Activated CD4-positive, alpha-beta memory T cell treated with anti-CD3 and anti-CD28 coated beads, Interleukin-2, amount 10 ng/mL, durations not matched to agents 7 days and 5 days (primary cell): Measurements from ENCODE around the gene TGFBI. TPM values are rescaled to one million over a fixed set of nuclear protein-coding genes. Genes with fewer than 3 reads are reported as not detected.
A peak's percentile ranks its signal among the peaks of the same experiment; 100 is the strongest.
"Not testable (repeated sequence)": the region's sequence is repeated elsewhere in the genome, so short reads cannot be mapped to it uniquely, and the experiment has no call there.

ENCODE experiments used
- CTCF ChIA-PET: fragments of 350-600 bp; sonication (Branson Sonifier 250); formaldehyde crosslinking; loops from one replicate; lab custom pipeline; 2021; ENCODE audit warnings: antibody characterized with exemption, inconsistent platforms; lab: Charles Lee
- POLR2A ChIA-PET: fragments of 350-600 bp; sonication (Branson Sonifier 250); formaldehyde crosslinking; loops from one replicate; lab custom pipeline; 2021; ENCODE audit warnings: antibody characterized with exemption; lab: Charles Lee
- DNase-seq: peaks from one replicate; pipeline ENCODE4 v3.0.0-alpha.2; 2020
- H3K27ac Mint-ChIP-seq: one replicate; pipeline ENCODE4 v1.8.0; 2021; ENCODE audit warnings: mild to moderate bottlenecking, mixed read lengths
- H3K27me3 Mint-ChIP-seq: one replicate; pipeline ENCODE4 v1.8.0; 2021; ENCODE audit warnings: mixed read lengths
- H3K36me3 Mint-ChIP-seq: one replicate; pipeline ENCODE4 v1.8.0; 2021; ENCODE audit warnings: low read depth, mixed read lengths
- H3K4me1 Mint-ChIP-seq: one replicate; pipeline ENCODE4 v1.8.0; 2021; ENCODE audit warnings: mixed read lengths
- H3K4me3 Mint-ChIP-seq: one replicate; pipeline ENCODE4 v1.8.0; 2021; ENCODE audit warnings: mild to moderate bottlenecking, mixed read lengths
- H3K9me3 Mint-ChIP-seq: one replicate; pipeline ENCODE4 v1.8.0; 2021; ENCODE audit warnings: mixed read lengths
- total RNA-seq, 2 experiments: library from RNA; stranded (reverse); gene quantifications; one replicate each; pipeline ENCODE4 v1.2.3, GENCODE V29; 2021

TGFBI gene
- total RNA-seq, 2 experiments from 2014 or later = not detected

DNA sequence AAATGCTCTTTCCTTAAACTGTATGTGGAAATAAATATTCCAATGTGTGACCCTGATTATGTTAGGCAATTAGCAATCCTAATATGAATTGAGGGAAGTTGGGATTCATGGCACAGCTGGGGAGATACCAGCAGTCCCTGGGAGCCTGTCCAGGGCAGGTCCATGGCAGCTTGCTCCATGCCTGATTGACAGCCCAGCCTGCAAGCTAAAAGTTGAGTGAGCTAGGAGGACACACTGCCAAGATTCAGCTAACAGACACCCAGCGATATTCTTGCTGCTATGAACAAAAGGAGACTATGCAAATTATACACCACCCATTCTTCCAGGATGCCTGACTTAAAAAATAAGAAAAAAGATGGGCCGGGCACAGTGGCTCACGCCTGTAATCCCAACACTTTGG lies 6.2 kb downstream of the TGFBI start:
- no peak overlapping the region for H3K27ac Mint-ChIP-seq
- CTCF ChIA-PET = no interaction called here
- POLR2A ChIA-PET = no interaction called here
- peaks cover 24% of the 10 kb centered on the region for H3K4me1 Mint-ChIP-seq
- H3K36me3 Mint-ChIP-seq = peaks cover 2% of the 10 kb centered on the region
- H3K9me3 Mint-ChIP-seq = no peaks in the 10 kb centered on the region
- DNase-seq = no peak
- H3K27me3 Mint-ChIP-seq = no peaks in the 10 kb centered on the region
- no peak overlapping the region for H3K4me3 Mint-ChIP-seq

DNA sequence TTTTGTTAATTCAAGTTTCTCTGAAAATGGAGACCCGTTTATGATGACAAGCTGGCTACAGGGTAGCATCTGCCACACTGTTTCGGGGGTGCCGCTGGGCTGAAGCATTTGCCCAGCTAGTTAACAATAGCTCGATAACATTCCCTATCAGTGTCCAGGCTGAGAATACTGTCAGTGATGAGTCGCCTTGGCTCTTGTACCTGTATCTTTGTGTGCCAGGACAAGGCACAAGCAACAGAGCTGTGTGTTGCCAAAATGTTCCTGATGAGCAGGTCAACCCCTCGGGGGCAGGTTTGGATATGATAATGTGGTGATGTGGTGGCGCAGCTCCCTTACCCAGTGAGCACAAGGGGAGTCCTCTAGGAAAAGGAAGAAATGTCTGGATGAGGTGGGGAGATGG lies 7.0 kb downstream of the TGFBI start:
- POLR2A ChIA-PET = no interaction called here

DNA sequence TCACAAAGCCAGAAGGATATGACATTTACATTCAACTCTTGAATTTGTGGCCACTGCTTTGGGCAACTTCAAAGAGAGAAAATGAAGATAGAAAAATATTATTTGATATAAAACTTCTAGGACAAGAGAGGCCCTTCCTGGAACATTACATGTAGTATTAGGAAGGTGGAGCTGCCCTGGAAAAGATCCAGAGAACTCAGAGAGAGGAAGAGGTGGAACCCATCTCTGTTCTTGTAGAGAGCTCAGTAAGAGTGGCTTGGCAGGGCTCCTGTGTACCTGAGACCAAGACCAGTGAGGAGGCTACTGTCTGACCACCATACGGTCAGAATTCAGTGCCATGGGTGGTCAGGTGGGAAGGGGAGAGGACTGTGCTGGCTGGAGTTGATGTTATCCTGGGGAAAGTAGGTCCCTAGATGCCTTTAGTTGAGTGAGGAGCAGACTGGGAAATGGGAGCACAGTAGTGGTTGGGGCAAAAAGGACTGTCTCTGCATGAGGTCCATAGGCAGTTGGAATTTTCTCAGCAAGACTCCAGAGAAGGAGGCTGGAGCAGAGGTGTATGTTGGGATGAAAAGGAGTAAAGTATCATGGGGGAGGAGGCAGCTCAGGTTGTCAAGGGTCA lies 7.6 kb downstream of the TGFBI start:
- ChIA-PET CTCF (no interaction called here), POLR2A (interaction anchor here (1.4 kb wide), 1 partner anchor 85 kb away, joined by 3 read pairs; no protein-coding TSS in a partner anchor)
- no peaks in the 10 kb centered on the region for H3K27me3 Mint-ChIP-seq
- H3K36me3 Mint-ChIP-seq = peaks cover 2% of the 10 kb centered on the region
- peak overlapping the region; percentile 32 for H3K27ac Mint-ChIP-seq
- H3K4me3 Mint-ChIP-seq = no peak overlapping the region
- H3K4me1 Mint-ChIP-seq = peaks cover 23% of the 10 kb centered on the region
- no peaks in the 10 kb centered on the region for H3K9me3 Mint-ChIP-seq
- no peak for DNase-seq

More for the DNA sequence above, 7.0 kb downstream of the TGFBI start:
- Mint-ChIP-seq H3K27me3 (no peaks in the 10 kb centered on the region), H3K36me3 (peaks cover 2% of the 10 kb centered on the region), H3K4me3 (no peak overlapping the region), H3K27ac (no peak overlapping the region), H3K9me3 (no peaks in the 10 kb centered on the region), H3K4me1 (peaks cover 24% of the 10 kb centered on the region)
- no peak for DNase-seq
- CTCF ChIA-PET = no interaction called here

DNA sequence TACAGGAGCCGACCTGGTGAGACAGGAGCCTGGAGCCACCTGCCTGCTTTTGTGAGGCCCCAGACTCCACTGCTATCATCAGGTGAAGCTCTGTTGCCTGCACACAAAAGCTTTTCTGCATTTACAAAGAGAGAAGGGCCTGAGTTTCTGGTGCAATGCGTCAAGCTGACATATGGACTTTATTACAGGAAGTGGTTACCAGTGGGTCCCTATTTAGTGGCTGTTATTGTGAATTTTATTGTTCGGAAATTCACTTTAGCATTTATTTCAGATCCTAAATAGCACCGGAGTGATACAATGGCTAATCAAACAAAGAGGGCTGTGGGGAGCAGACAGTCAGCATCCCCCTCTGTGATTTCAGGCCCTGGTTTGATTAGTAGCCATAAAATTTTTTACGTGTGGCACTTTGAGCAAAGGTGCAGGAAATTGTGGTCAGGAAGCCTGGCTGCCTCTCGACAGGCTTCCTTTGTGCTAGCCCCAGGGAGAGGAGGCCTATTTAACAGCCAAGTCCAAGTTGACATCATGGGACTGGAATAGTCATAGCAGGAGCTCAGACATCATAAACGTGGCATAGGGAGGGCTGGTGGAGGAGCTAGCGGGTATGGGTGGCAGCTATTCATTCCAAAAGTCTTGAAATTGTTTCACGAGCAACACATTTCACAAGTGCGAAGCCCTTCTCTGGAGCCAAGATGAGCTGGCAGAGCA lies 8.4 kb downstream of the TGFBI start:
- CTCF ChIA-PET = interaction anchor here (0.5 kb wide), 1 partner anchor 168 kb away, joined by 3 read pairs; no protein-coding TSS in a partner anchor
- Mint-ChIP-seq H3K9me3 (no peaks in the 10 kb centered on the region), H3K4me1 (peaks cover 24% of the 10 kb centered on the region), H3K27me3 (no peaks in the 10 kb centered on the region), H3K4me3 (no peak overlapping the region), H3K27ac (peak overlapping the region; percentile 32), H3K36me3 (peaks cover 2% of the 10 kb centered on the region)
- DNase-seq = peak; percentile 44
- POLR2A ChIA-PET = interaction anchor here (0.6 to 1.4 kb wide), 2 partner anchors 45 to 86 kb away, joined by 3 read pairs; no protein-coding TSS in a partner anchor

DNA sequence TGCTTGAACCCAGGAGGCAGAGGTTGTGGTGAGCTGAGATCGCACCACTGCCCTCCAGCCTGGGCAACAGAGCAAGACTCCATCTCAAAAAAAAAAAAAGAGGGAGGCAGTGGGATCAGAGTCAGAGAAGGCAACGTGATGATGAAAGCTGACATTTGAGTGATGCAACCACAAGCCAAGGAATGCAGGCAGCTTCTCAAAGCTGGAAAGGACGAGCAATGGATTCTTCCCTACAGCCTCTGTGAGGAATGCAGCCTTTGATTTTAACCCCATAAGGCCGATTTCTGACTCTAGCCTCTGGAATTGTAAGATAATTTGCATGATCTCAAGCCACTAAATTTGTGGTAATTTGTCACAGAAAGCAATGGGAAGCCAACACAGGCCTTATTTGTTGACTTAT lies 9.8 kb downstream of the TGFBI start:
- Mint-ChIP-seq H3K27me3 (no peaks in the 10 kb centered on the region), H3K36me3 (peaks cover 2% of the 10 kb centered on the region), H3K4me3 (no peak overlapping the region), H3K9me3 (no peaks in the 10 kb centered on the region), H3K27ac (no peak overlapping the region), H3K4me1 (peaks cover 33% of the 10 kb centered on the region)
- ChIA-PET CTCF (no interaction called here), POLR2A (no interaction called here)
- DNase-seq = no peak

- peaks cover 2% of the 10 kb centered on the region for H3K36me3 Mint-ChIP-seq
- no peaks in the 10 kb centered on the region for H3K27me3 Mint-ChIP-seq
- CTCF ChIA-PET = no interaction called here
- peaks cover 33% of the 10 kb centered on the region for H3K4me1 Mint-ChIP-seq
- POLR2A ChIA-PET = no interaction called here
- no peak for DNase-seq
- no peaks in the 10 kb centered on the region for H3K9me3 Mint-ChIP-seq
- H3K27ac Mint-ChIP-seq = no peak overlapping the region
- H3K4me3 Mint-ChIP-seq = no peak overlapping the region
Observed at GRCh38 chr5:136039202-136039601, 10.4 kb downstream of the TGFBI start.

GRCh38 chr5:136040746-136041415 lies 12.1 kb downstream of the TGFBI start:
- CTCF ChIA-PET = interaction anchor here (1.1 kb wide), 1 partner anchor 23 kb away, joined by 4 read pairs; no protein-coding TSS in a partner anchor
- Mint-ChIP-seq H3K4me3 (no peak overlapping the region), H3K36me3 (peaks cover 2% of the 10 kb centered on the region), H3K4me1 (peaks cover 31% of the 10 kb centered on the region), H3K9me3 (no peaks in the 10 kb centered on the region), H3K27ac (no peak overlapping the region), H3K27me3 (no peaks in the 10 kb centered on the region)
- POLR2A ChIA-PET = no interaction called here
- no peak for DNase-seq

DNA sequence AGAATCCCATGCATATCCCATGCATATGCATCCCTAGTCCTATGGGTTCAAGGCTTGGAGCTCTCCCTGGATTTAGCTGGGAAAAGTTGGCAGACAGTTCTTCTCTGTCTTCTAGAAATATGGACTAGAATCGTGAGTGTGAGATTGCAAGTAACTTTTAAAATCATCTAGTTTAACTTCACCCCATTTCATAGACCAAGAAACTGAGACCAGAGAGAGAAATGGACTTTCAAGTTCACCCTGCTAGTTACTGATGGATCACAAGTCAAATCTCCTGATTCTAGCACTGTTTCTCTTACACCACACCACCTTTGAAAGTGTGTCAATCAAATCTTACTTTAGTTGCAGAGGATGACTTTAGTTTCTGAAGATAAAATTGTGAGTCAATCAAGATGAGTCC lies 13.4 kb downstream of the TGFBI start:
- Mint-ChIP-seq H3K4me3 (no peak overlapping the region), H3K27ac (no peak overlapping the region), H3K36me3 (peaks cover 2% of the 10 kb centered on the region), H3K9me3 (no peaks in the 10 kb centered on the region), H3K27me3 (no peaks in the 10 kb centered on the region), H3K4me1 (peaks cover 19% of the 10 kb centered on the region)
- POLR2A ChIA-PET = no interaction called here
- no peak for DNase-seq
- CTCF ChIA-PET = interaction anchor here (1.1 to 1.4 kb wide), 2 partner anchors 22 to 41 kb away, joined by 4 read pairs; no protein-coding TSS in a partner anchor

DNA sequence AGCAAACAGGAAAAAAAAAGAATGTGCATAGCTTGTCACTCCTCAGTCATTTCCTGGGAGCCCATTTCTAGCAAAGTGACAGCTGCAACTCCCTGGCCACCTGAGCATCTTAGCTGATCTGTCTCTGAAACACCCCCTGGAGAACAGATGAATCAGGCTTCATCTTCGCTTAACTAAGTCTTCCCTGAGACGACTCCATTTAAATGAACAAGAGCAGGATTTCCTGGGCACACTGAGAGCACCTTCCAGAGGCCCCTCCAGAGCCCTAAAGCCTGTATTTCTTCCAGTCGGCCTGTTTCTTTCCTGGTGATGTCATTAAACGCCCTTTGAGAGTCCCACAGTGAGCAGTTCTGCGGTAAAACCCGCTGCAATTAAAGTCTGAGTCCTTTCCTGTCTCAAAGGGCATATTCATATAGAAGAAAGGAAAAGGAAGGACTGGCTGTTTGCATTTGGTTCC lies 13.9 kb downstream of the TGFBI start:
- Mint-ChIP-seq H3K4me3 (no peak overlapping the region), H3K9me3 (no peaks in the 10 kb centered on the region), H3K4me1 (peaks cover 14% of the 10 kb centered on the region), H3K36me3 (peaks cover under 1% of the 10 kb centered on the region), H3K27ac (no peak overlapping the region), H3K27me3 (no peaks in the 10 kb centered on the region)
- POLR2A ChIA-PET = no interaction called here
- CTCF ChIA-PET = interaction anchor here (1.4 kb wide), 1 partner anchor 41 kb away, joined by 4 read pairs; no protein-coding TSS in a partner anchor
- no peak for DNase-seq

DNA sequence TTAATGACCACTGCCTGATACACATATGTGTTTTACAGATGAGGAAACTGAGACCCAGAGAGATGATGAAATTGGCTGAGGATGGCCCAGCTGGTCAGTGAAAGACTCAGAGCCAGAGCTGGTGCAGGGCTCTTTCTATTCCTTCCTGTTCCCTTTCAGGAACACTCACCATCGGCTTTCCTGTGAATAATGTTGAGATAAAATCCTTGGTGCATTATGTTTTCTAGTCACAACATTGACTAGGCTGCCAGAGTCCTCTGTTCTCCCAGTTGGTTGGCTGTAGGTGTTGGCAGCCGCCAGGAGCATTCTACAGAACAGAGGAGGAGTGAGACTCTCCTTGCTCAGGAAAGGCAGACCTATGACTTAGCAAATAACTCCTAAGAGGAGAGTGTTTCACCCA lies 14.8 kb downstream of the TGFBI start:
- ChIA-PET POLR2A (no interaction called here), CTCF (interaction anchor here (1.4 kb wide), 1 partner anchor 40 kb away, joined by 4 read pairs; no protein-coding TSS in a partner anchor)
- Mint-ChIP-seq H3K9me3 (no peaks in the 10 kb centered on the region), H3K27me3 (no peaks in the 10 kb centered on the region), H3K4me1 (peaks cover 10% of the 10 kb centered on the region), H3K36me3 (no peaks in the 10 kb centered on the region), H3K27ac (no peak overlapping the region), H3K4me3 (no peak overlapping the region)
- DNase-seq = no peak

- H3K36me3 Mint-ChIP-seq = no peaks in the 10 kb centered on the region
- ChIA-PET POLR2A (no interaction called here), CTCF (no interaction called here)
- H3K4me3 Mint-ChIP-seq = no peak overlapping the region
- H3K27ac Mint-ChIP-seq = no peak overlapping the region
- no peaks in the 10 kb centered on the region for H3K9me3 Mint-ChIP-seq
- DNase-seq = no peak
- H3K27me3 Mint-ChIP-seq = no peaks in the 10 kb centered on the region
- H3K4me1 Mint-ChIP-seq = peaks cover 10% of the 10 kb centered on the region
Observed at GRCh38 chr5:136043968-136044610, 15.3 kb downstream of the TGFBI start.

DNA sequence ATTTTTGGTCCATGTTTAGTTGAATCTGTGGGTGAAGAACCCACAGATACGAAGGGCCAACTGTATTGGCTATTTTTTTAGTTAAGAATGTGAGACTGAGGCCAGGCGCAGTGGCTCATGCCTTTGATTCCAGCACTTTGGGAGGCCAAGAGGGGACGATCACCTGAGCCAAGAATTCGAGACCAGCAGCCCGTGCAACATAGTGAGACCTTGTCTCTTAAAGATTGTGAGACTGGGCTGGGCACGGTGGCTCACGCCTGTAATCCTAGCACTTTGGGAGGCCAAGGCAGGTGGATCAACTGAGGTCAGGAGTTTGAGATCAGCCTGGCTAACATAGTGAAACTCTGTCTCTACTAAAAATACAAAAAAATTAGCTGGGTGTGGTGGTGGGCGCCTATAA lies 16.2 kb downstream of the TGFBI start:
- CTCF ChIA-PET, H3K9me3 Mint-ChIP-seq: not testable (repeated sequence)

More for the DNA sequence above, 16.2 kb downstream of the TGFBI start:
- H3K4me3 Mint-ChIP-seq, H3K27me3 Mint-ChIP-seq, DNase-seq, POLR2A ChIA-PET, H3K27ac Mint-ChIP-seq, H3K36me3 Mint-ChIP-seq: not testable (repeated sequence)
- peaks cover 10% of the 10 kb centered on the region for H3K4me1 Mint-ChIP-seq
